Liver (tissue), 9 donors: ENCODE measurements around the gene MYL3. TPM values are rescaled to one million over a fixed set of nuclear protein-coding genes. Genes with fewer than 3 reads are reported as not detected.

ENCODE experiments used
- DNase-seq: peaks from one replicate; pipeline ENCODE4 v3.0.0-alpha.2; 2017; ENCODE audit warnings: low spot score
- H3K27ac ChIP-seq, 2 donors: one replicate each; pipeline ENCODE4 v1.7.0; 2013; ENCODE audit warnings: inconsistent platforms in 2 of 2, low read length in 2 of 2, control low read depth in 1 of 2, low read depth in 1 of 2, mild to moderate bottlenecking in 1 of 2
- H3K27me3 ChIP-seq, 4 donors: one replicate each; pipeline versions ENCODE4 v1.6.1 to v1.7.0; 2013; ENCODE audit warnings: low read length in 3 of 4, inconsistent platforms in 1 of 4, mild to moderate bottlenecking in 1 of 4, moderate library complexity in 1 of 4; ENCODE audit not compliant: control insufficient read depth in 4 of 4, insufficient read depth in 4 of 4
- H3K36me3 ChIP-seq, 4 donors: one replicate each; pipeline versions ENCODE4 v1.6.1 to v1.7.0; 2013; ENCODE audit warnings: low read length in 3 of 4, mild to moderate bottlenecking in 3 of 4, low read depth in 1 of 4, moderate library complexity in 1 of 4; ENCODE audit not compliant: control insufficient read depth in 4 of 4, insufficient read depth in 3 of 4
- H3K4me1 ChIP-seq, 4 donors: one replicate each; pipeline versions ENCODE4 v1.6.1 to v1.7.0; 2013; ENCODE audit warnings: low read length in 3 of 4, mild to moderate bottlenecking in 3 of 4, moderate library complexity in 1 of 4; ENCODE audit not compliant: control insufficient read depth in 4 of 4, insufficient read depth in 4 of 4
- H3K4me3 ChIP-seq, 3 donors: one replicate each; pipeline versions ENCODE4 v1.6.1 to v1.7.0; 2013; ENCODE audit warnings: low read length in 3 of 3, control low read depth in 1 of 3, low read depth in 1 of 3, mild to moderate bottlenecking in 1 of 3
- H3K9ac ChIP-seq, 2 donors: one replicate each; pipeline ENCODE4 v1.7.0; 2013; ENCODE audit warnings: low read length in 2 of 2, mild to moderate bottlenecking in 2 of 2, moderate library complexity in 2 of 2, control low read depth in 1 of 2, low read depth in 1 of 2
- H3K9me3 ChIP-seq, 4 donors: one replicate each; pipeline versions ENCODE4 v1.6.1 to v1.7.0; 2013; ENCODE audit warnings: low read length in 3 of 4; ENCODE audit not compliant: control insufficient read depth in 4 of 4
- EGR1 ChIP-seq, 2 donors: IDR thresholded peaks; 2 replicates each; pipeline ENCODE4 v1.6.1; 2016 to 2018; ENCODE audit warnings: antibody characterized with exemption in 2 of 2, low read depth in 2 of 2
- FOXA1 ChIP-seq: IDR thresholded peaks from 2 replicates; pipeline ENCODE4 v1.6.1; 2016; ENCODE audit warnings: antibody characterized with exemption
- FOXA2 ChIP-seq: IDR thresholded peaks from 2 replicates; pipeline ENCODE4 v1.6.1; 2016; ENCODE audit warnings: antibody characterized with exemption
- GABPA ChIP-seq, 2 donors: IDR thresholded peaks in 1 of 2; conservative IDR thresholded peaks in 1 of 2; 2 replicates each; pipeline ENCODE4 v1.6.1; 2016; ENCODE audit warnings: antibody characterized with exemption in 2 of 2, mild to moderate bottlenecking in 1 of 2, moderate library complexity in 1 of 2
- HNF4A ChIP-seq, 2 donors: conservative IDR thresholded peaks; 2 replicates each; pipeline ENCODE4 v1.6.1; 2016; ENCODE audit warnings: antibody characterized with exemption in 2 of 2, mild to moderate bottlenecking in 2 of 2
- HNF4G ChIP-seq: IDR thresholded peaks from 2 replicates; pipeline ENCODE4 v1.6.1; 2016; ENCODE audit warnings: antibody characterized with exemption
- JUND ChIP-seq, 2 donors: IDR thresholded peaks; 2 replicates each; pipeline ENCODE4 v1.6.1; 2016; ENCODE audit warnings: antibody characterized with exemption in 2 of 2
- MAX ChIP-seq: IDR thresholded peaks from 2 replicates; pipeline ENCODE4 v1.6.1; 2016; ENCODE audit warnings: antibody characterized with exemption
- NR2F2 ChIP-seq: IDR thresholded peaks from 2 replicates; pipeline ENCODE4 v1.6.1; 2016; ENCODE audit warnings: antibody characterized with exemption
- RXRA ChIP-seq, 2 donors: IDR thresholded peaks; 2 replicates each; pipeline ENCODE4 v1.6.1; 2017 to 2018; ENCODE audit warnings: antibody characterized with exemption in 2 of 2, mild to moderate bottlenecking in 1 of 2
- SP1 ChIP-seq: IDR thresholded peaks from 2 replicates; pipeline ENCODE4 v1.6.1; 2018; ENCODE audit warnings: antibody characterized with exemption, mild to moderate bottlenecking
- TAF1 ChIP-seq: conservative IDR thresholded peaks from 2 replicates; pipeline ENCODE4 v1.6.1; 2016; ENCODE audit warnings: antibody characterized with exemption, mild to moderate bottlenecking
- YY1 ChIP-seq: IDR thresholded peaks from 2 replicates; pipeline ENCODE4 v1.6.1; 2016; ENCODE audit warnings: antibody characterized with exemption, mild to moderate bottlenecking
- ZBTB33 ChIP-seq: IDR thresholded peaks from 2 replicates; pipeline ENCODE4 v1.6.1; 2016; ENCODE audit warnings: antibody characterized with exemption
- WGBS: extraction: QIAGEN DNeasy Blood & Tissue Kit; methylation state at CpG from one replicate; pipeline ENCODE4 v1.1.7; 2013; 5-methylcytosine and 5-hydroxymethylcytosine counted together
- polyA plus RNA-seq, 2 donors: library from polyadenylated mRNA; stranded (reverse) in 1 of 2; unstranded in 1 of 2; fragments of 200-250 nt in 1 of 2; fragments of >200 nt in 1 of 2; fragmentation: Nextera tagmentation in 1 of 2; extraction: Ambion mirVana in 1 of 2; gene quantifications; one replicate each; pipeline versions ENCODE4 v1.2.1 to v1.2.3, GENCODE V29; 2013 to 2015
- total RNA-seq, 2 donors: library from RNA; depleted of rRNA; stranded (reverse); fragments of >200 nt; gene quantifications; one replicate each; pipeline ENCODE4 v1.2.3, GENCODE V29; 2014
- TF ChIP-seq, protein P1 (sequence below): IDR thresholded peaks from 2 replicates; pipeline ENCODE4 v1.6.1; 2016; ENCODE audit warnings: antibody characterized with exemption, mild to moderate bottlenecking
- TF ChIP-seq, protein P2 (sequence below): fragments of 150-350 bp; IDR thresholded peaks from 2 replicates; pipeline ENCODE4 v1.5.1; 2017; ENCODE audit warnings: improper control_type of control experiment, low read depth, low read length; ENCODE audit not compliant: missing input control
- donor health status: healthy.
- donor health status: healthy.
- donor health status: healthy.
- donor health status: healthy.
- donor health status: healthy.

Gene MYL3
- total and polyA plus RNA-seq, 4 donors: 0.51 to 1.3 (median 0.81) TPM

DNA sequence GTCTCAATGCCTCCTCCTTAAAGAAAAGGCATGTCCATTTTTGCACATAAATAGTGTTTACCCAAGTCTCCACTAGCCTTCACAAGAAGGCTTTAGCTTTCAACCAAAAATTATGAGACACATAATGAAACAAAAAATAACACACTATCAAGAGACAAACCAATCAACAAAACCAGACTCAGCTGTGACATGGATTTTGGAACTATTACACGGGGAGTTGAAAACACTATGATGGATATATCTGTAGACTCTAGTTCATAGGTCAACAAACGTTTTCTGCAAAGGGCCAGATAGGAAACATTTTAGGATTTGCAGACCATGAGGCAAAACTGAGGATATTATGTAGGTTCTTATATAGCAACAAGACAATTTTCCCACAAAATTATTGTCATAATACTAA is 24.9 kb downstream of the MYL3 start:
- H3K4me3 ChIP-seq: no peak overlapping the region
- H3K27me3 ChIP-seq: no peaks in the 10 kb centered on the region
- DNase-seq: no peak
- no peak for TF ChIP-seq MAX
- TF ChIP-seq HNF4A (conservative IDR thresholded peaks at IDR 0.05): no peak
- no peak for TF ChIP-seq JUND (IDR thresholded peaks at IDR 0.05)
- no peak for TF ChIP-seq EGR1 (IDR thresholded peaks at IDR 0.05; ENCODE audit: low read depth in 2 of 2)
- no peak for TF ChIP-seq SP1
- no peak overlapping the region for H3K27ac ChIP-seq
- 78% methylated on average over 2 of the region's 2 CpGs for WGBS
- no peak overlapping the region for H3K9ac ChIP-seq
- H3K9me3 ChIP-seq: peaks cover 0 to 10% (median under 1%) of the 10 kb centered on the region in 4 donors
- H3K36me3 ChIP-seq: no peaks in the 10 kb centered on the region
- no peaks in the 10 kb centered on the region for H3K4me1 ChIP-seq

GRCh38 chr3:46835491-46835890 is 27.8 kb downstream of the MYL3 start:
- H3K4me3 ChIP-seq: no peak overlapping the region
- no peak overlapping the region for H3K27ac ChIP-seq
- no peaks in the 10 kb centered on the region for H3K4me1 ChIP-seq
- TF ChIP-seq JUND (IDR thresholded peaks at IDR 0.05) (no peak), HNF4A (conservative IDR thresholded peaks at IDR 0.05) (no peak), RXRA (IDR thresholded peaks at IDR 0.05) (no peak), NR2F2 (no peak), TAF1 (no peak)
- TF ChIP-seq, protein P1, sequence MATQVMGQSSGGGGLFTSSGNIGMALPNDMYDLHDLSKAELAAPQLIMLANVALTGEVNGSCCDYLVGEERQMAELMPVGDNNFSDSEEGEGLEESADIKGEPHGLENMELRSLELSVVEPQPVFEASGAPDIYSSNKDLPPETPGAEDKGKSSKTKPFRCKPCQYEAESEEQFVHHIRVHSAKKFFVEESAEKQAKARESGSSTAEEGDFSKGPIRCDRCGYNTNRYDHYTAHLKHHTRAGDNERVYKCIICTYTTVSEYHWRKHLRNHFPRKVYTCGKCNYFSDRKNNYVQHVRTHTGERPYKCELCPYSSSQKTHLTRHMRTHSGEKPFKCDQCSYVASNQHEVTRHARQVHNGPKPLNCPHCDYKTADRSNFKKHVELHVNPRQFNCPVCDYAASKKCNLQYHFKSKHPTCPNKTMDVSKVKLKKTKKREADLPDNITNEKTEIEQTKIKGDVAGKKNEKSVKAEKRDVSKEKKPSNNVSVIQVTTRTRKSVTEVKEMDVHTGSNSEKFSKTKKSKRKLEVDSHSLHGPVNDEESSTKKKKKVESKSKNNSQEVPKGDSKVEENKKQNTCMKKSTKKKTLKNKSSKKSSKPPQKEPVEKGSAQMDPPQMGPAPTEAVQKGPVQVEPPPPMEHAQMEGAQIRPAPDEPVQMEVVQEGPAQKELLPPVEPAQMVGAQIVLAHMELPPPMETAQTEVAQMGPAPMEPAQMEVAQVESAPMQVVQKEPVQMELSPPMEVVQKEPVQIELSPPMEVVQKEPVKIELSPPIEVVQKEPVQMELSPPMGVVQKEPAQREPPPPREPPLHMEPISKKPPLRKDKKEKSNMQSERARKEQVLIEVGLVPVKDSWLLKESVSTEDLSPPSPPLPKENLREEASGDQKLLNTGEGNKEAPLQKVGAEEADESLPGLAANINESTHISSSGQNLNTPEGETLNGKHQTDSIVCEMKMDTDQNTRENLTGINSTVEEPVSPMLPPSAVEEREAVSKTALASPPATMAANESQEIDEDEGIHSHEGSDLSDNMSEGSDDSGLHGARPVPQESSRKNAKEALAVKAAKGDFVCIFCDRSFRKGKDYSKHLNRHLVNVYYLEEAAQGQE: no peak
- no peaks in the 10 kb centered on the region for H3K27me3 ChIP-seq
- H3K9ac ChIP-seq: no peak overlapping the region
- no peak for DNase-seq
- H3K36me3 ChIP-seq: no peaks in the 10 kb centered on the region
- peaks cover 0 to 4% (median under 1%) of the 10 kb centered on the region in 4 donors for H3K9me3 ChIP-seq
- 95% methylated on average over 4 of the region's 4 CpGs for WGBS

DNA sequence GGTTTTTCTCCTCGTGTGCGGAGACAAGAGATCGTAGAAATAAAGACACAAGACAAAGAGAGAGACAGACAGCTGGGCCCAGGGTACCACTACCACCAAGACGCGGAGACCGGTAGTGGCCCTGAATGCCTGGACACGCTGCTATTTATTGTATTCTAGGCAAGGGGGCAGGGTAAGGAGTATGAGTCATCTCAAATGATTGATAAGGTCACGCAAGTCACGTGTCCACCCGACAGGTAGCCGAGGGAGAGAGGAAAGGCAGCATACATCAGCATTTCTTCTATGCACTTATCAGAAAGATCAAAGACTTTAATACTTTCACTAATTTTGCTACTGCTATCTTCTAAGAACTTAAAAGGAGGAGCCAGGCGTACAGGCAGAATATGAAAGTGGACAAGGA is 28.2 kb downstream of the MYL3 start:
- H3K27ac ChIP-seq: no peak overlapping the region
- H3K4me3 ChIP-seq: no peak overlapping the region
- no peaks in the 10 kb centered on the region for H3K4me1 ChIP-seq
- no peaks in the 10 kb centered on the region for H3K27me3 ChIP-seq
- peaks cover 0 to 2% (median under 1%) of the 10 kb centered on the region in 4 donors for H3K9me3 ChIP-seq
- H3K36me3 ChIP-seq: no peaks in the 10 kb centered on the region
- no peak overlapping the region for H3K9ac ChIP-seq
- no peak for DNase-seq
- WGBS: 94% methylated on average over 12 of the region's 12 CpGs
- no peak for TF ChIP-seq HNF4A (conservative IDR thresholded peaks at IDR 0.05)
- TF ChIP-seq HNF4G: no peak
- no peak for TF ChIP-seq NR2F2
- TF ChIP-seq, protein P1: no peak
- no peak for TF ChIP-seq TAF1
- no peak for TF ChIP-seq YY1
- no peak for TF ChIP-seq RXRA (IDR thresholded peaks at IDR 0.05)
- TF ChIP-seq, protein P2, sequence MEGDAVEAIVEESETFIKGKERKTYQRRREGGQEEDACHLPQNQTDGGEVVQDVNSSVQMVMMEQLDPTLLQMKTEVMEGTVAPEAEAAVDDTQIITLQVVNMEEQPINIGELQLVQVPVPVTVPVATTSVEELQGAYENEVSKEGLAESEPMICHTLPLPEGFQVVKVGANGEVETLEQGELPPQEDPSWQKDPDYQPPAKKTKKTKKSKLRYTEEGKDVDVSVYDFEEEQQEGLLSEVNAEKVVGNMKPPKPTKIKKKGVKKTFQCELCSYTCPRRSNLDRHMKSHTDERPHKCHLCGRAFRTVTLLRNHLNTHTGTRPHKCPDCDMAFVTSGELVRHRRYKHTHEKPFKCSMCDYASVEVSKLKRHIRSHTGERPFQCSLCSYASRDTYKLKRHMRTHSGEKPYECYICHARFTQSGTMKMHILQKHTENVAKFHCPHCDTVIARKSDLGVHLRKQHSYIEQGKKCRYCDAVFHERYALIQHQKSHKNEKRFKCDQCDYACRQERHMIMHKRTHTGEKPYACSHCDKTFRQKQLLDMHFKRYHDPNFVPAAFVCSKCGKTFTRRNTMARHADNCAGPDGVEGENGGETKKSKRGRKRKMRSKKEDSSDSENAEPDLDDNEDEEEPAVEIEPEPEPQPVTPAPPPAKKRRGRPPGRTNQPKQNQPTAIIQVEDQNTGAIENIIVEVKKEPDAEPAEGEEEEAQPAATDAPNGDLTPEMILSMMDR: no peak
- no peak for TF ChIP-seq EGR1 (IDR thresholded peaks at IDR 0.05; ENCODE audit: low read depth in 2 of 2)
- TF ChIP-seq FOXA2: no peak
- TF ChIP-seq JUND (IDR thresholded peaks at IDR 0.05): no peak
- TF ChIP-seq GABPA (IDR thresholded peaks at IDR 0.05 in 1 of 2, conservative IDR thresholded peaks at IDR 0.05 in 1 of 2): no peak
- TF ChIP-seq FOXA1: no peak
- TF ChIP-seq SP1: no peak
- no peak for TF ChIP-seq ZBTB33
- TF ChIP-seq MAX: no peak
